GM23248 (cell line): ENCODE measurements around the gene EPDR1.

Source experiments
- EZH2 ChIP-seq: fragments of 200-600 bp; sonication (generic); IDR thresholded peaks from 2 replicates; pipeline ENCODE4 v1.6.1; 2018; ENCODE audit warnings: antibody characterized with exemption, mild to moderate bottlenecking; ENCODE audit not compliant: insufficient read depth, poor library complexity, severe bottlenecking
- EZH2phosphoT487 ChIP-seq: fragments of 200-600 bp; sonication (generic); IDR thresholded peaks from 2 replicates; pipeline ENCODE4 v1.6.1; 2018; ENCODE audit warnings: antibody characterized with exemption, moderate library complexity, mild to moderate bottlenecking, low read depth; ENCODE audit not compliant: insufficient read depth

DNA sequence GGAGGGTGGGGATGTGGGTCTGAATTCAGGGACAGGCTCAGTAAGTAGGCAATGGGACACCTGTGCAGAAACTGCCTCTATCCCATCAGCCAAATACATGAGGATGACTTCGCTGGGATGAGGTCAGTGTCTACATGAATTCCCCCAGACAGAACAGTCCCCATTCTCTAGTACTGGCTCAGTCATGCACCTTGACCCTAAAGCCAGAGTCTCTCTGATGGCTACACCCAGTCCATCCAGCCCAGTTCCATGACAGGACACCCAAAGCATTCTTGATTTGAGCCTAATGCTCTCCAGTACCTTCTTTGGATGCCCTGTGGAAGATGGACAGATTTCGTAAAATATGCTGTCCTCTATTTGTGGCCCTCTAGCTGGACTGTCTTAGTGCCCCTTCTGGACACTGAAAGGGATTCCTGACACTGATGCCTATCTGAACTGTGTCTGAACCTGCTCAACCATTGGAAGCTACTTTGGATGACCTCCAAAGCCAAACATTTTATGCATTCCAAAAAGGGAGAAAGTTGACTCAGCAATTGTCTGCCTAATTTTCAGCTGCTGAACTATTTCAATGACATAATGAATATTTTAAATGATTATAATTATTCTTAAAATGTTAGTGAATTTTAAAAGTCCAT is 18.4 kb upstream of the EPDR1 start:
- no peak for TF ChIP-seq EZH2phosphoT487
- TF ChIP-seq EZH2 = no peak
